K562 (cell line): ENCODE data around the gene DAGLB. TPM values are rescaled to one million over a fixed set of nuclear protein-coding genes. Genes with fewer than 3 reads are reported as not detected.

Source experiments
- ATAC-seq: fragments of 200-7000 bp; cut with Tn5 transposase; 3 replicates; pipeline ENCODE4 v1.9.1; 2020; ENCODE audit warnings: moderate library complexity
- BruUV-seq: library from RNA; stranded (reverse); fragments of 400-500 nt; replicated peaks from 2 replicates; lab custom pipeline; 2021; lab: Mats Ljungman, UMichigan
- CTCF ChIA-PET: fragments of 300-600 bp; formaldehyde crosslinking; extraction: SDS; loops from one replicate; lab custom pipeline; 2021; ENCODE audit warnings: low intra/inter-chr PET ratio; lab: Yijun Ruan, JAX
- POLR2A ChIA-PET: fragments of 300-600, 350-650 bp; sonication (Branson Sonifier 250); formaldehyde crosslinking; extraction: SDS; loops from one replicate; lab custom pipeline; 2021; ENCODE audit warnings: antibody characterized with exemption, inconsistent platforms; lab: Yijun Ruan, JAX
- DNase-seq, 4 experiments: peaks; one replicate each; pipeline versions ENCODE4 v3.0.0 to v3.0.0-alpha.2; 2011 to 2018; ENCODE audit warnings: low spot score in 3 of 4, mixed read lengths in 3 of 4; ENCODE audit errors: extremely low read depth in 1 of 4
- FAIRE-seq: peaks from 2 replicates; lab custom pipeline; 2011; peaks lifted over from hg19 to GRCh38; lab: Jason Lieb, UNC
- H2AFZ ChIP-seq: 2 replicates; pipeline ENCODE4 v1.6.0; 2011; ENCODE audit warnings: low read depth, low read length, control low read depth, inconsistent platforms
- H3K27ac ChIP-seq: fragments of 200-600 bp; 3 replicates; pipeline ENCODE4 v1.8.0; 2011; ENCODE audit warnings: low read depth, mild to moderate bottlenecking, control low read depth, inconsistent platforms, low read length, moderate library complexity, mixed read lengths; ENCODE audit errors: extremely low read depth
- H3K27me3 ChIP-seq, 2 experiments: fragments of 300-600 bp in 1 of 2; 2 replicates in 1 of 2; 3 replicates in 1 of 2; pipeline versions ENCODE4 v1.6.0 to v1.8.0; 2011; ENCODE audit warnings: inconsistent platforms in 2 of 2, low read length in 2 of 2, mild to moderate bottlenecking in 1 of 2, mixed read lengths in 1 of 2, moderate library complexity in 1 of 2; ENCODE audit not compliant: control insufficient read depth in 2 of 2, insufficient read depth in 2 of 2
- H3K36me3 ChIP-seq: fragments of 300-600 bp; 3 replicates; pipeline ENCODE4 v1.8.0; 2011; ENCODE audit warnings: mild to moderate bottlenecking, low read length, inconsistent platforms; ENCODE audit not compliant: control insufficient read depth, insufficient read depth
- H3K4me1 ChIP-seq, 2 experiments: fragments of 200-600 bp in 1 of 2; replicated peaks in 1 of 2; 2 replicates in 1 of 2; 3 replicates in 1 of 2; pipeline versions ENCODE4 v1.5.1 to v1.8.0; 2011; ENCODE audit warnings: inconsistent platforms in 2 of 2, low read length in 2 of 2, mild to moderate bottlenecking in 1 of 2, mixed read lengths in 1 of 2, moderate library complexity in 1 of 2; ENCODE audit not compliant: control insufficient read depth in 2 of 2, insufficient read depth in 2 of 2
- H3K4me2 ChIP-seq: 2 replicates; pipeline ENCODE4 v1.6.1; 2011; ENCODE audit warnings: low read length, control low read depth, inconsistent platforms, mixed read lengths; ENCODE audit not compliant: insufficient read depth
- H3K4me3 ChIP-seq: fragments of 200-600 bp; sonication (generic), shearing (Covaris generic); 2 replicates; pipeline ENCODE4 v1.5.1; 2016; ENCODE audit warnings: control low read depth, inconsistent platforms
- H3K79me2 ChIP-seq: fragments of 200-600 bp; 3 replicates; pipeline ENCODE4 v1.8.0; 2011; ENCODE audit warnings: low read length, inconsistent platforms; ENCODE audit not compliant: control insufficient read depth, insufficient read depth
- H3K9ac ChIP-seq, 2 experiments: 2 replicates each; pipeline versions ENCODE4 v1.6.0 to v1.6.1; 2011; ENCODE audit warnings: low read depth in 2 of 2, low read length in 2 of 2, control low read depth in 1 of 2, inconsistent platforms in 1 of 2, mild to moderate bottlenecking in 1 of 2, mixed read lengths in 1 of 2; ENCODE audit not compliant: insufficient read depth in 1 of 2
- H3K9me1 ChIP-seq: one replicate; pipeline ENCODE4 v1.6.0; 2011; ENCODE audit warnings: inconsistent platforms, mild to moderate bottlenecking, low read length, moderate library complexity; ENCODE audit not compliant: control insufficient read depth, insufficient read depth
- H3K9me3 ChIP-seq: replicated peaks from 2 replicates; pipeline ENCODE4 v1.5.1; 2011; ENCODE audit warnings: low read depth, low read length, inconsistent platforms; ENCODE audit not compliant: control insufficient read depth, insufficient read depth
- H4K20me1 ChIP-seq: replicated peaks from 2 replicates; pipeline ENCODE4 v1.6.1; 2011; ENCODE audit warnings: low read length, inconsistent platforms, mixed read lengths; ENCODE audit not compliant: control insufficient read depth, insufficient read depth
- CEBPB ChIP-seq: fragments of 450-650 bp; IDR thresholded peaks from 2 replicates; pipeline ENCODE4 v1.6.1; 2016; ENCODE audit warnings: missing genetic modification characterization, missing compliant biosample characterization
- CHD1 ChIP-seq: fragments of 200-600 bp; sonication (generic); IDR thresholded peaks from one replicate; pipeline ENCODE4 v1.6.1; 2012; ENCODE audit warnings: mild to moderate bottlenecking, moderate library complexity, low read length, inconsistent platforms
- ETS2 ChIP-seq: IDR thresholded peaks from 2 replicates; pipeline ENCODE4 v1.6.1; 2016; ENCODE audit warnings: borderline replicate concordance, missing genetic modification characterization, mild to moderate bottlenecking, moderate library complexity, missing compliant biosample characterization; ENCODE audit not compliant: poor library complexity, severe bottlenecking
- FOXA3 ChIP-seq, 2 experiments: fragments of 450-650 bp in 1 of 2; sonication (generic) in 1 of 2; formaldehyde crosslinking; IDR thresholded peaks in 1 of 2; conservative IDR thresholded peaks in 1 of 2; 2 replicates each; pipeline versions ENCODE4 v1.4.0 to v1.8.0; 2020 to 2022; ENCODE audit warnings: mild to moderate bottlenecking in 2 of 2, missing genetic modification reagents in 1 of 2
- HBP1 ChIP-seq: fragments of 450-650 bp; formaldehyde crosslinking; IDR thresholded peaks from 2 replicates; pipeline ENCODE4 v1.4.0; 2022; ENCODE audit warnings: missing genetic modification characterization
- HDAC8 ChIP-seq: fragments of 450-650 bp; IDR thresholded peaks from 2 replicates; pipeline ENCODE4 v1.6.1; 2016; ENCODE audit warnings: mild to moderate bottlenecking, missing genetic modification characterization, moderate library complexity, missing compliant biosample characterization
- KHSRP ChIP-seq: fragments of 450-650 bp; IDR thresholded peaks from 2 replicates; pipeline ENCODE4 v1.6.1; 2017
- KLF10 ChIP-seq: fragments of 250-450 bp; sonication (Bioruptor Pico); IDR thresholded peaks from 2 replicates; pipeline ENCODE4 v1.6.1; 2021; ENCODE audit warnings: matching md5 sums
- MTA2 ChIP-seq: fragments of 450-650 bp; IDR thresholded peaks from 2 replicates; pipeline ENCODE4 v1.6.1; 2016; ENCODE audit warnings: low read depth
- MTA3 ChIP-seq: fragments of 450-650 bp; formaldehyde crosslinking; IDR thresholded peaks from 2 replicates; pipeline ENCODE4 v1.6.1; 2017; ENCODE audit warnings: mild to moderate bottlenecking, borderline replicate concordance
- NCOA4 ChIP-seq: fragments of 450-650 bp; IDR thresholded peaks from 2 replicates; pipeline ENCODE4 v1.6.1; 2018; ENCODE audit warnings: mild to moderate bottlenecking; ENCODE audit not compliant: partially characterized antibody
- POLR2H ChIP-seq: IDR thresholded peaks from 2 replicates; pipeline ENCODE4 v1.6.1; 2016; ENCODE audit warnings: missing genetic modification characterization, low read depth, mild to moderate bottlenecking, control low read depth, missing compliant biosample characterization, moderate library complexity
- PPARD ChIP-seq: fragments of 250-450 bp; sonication (Bioruptor Pico); IDR thresholded peaks from 2 replicates; pipeline ENCODE4 v1.8.0; 2022; ENCODE audit warnings: inconsistent platforms, mild to moderate bottlenecking, moderate library complexity
- PURB ChIP-seq: sonication (generic); formaldehyde crosslinking; IDR thresholded peaks from 2 replicates; pipeline ENCODE4 v1.9.0; 2021; ENCODE audit warnings: low read depth, mild to moderate bottlenecking, missing genetic modification reagents
- SIRT6 ChIP-seq: IDR thresholded peaks from one replicate; pipeline ENCODE4 v1.6.1; 2012; ENCODE audit warnings: low read depth, mild to moderate bottlenecking, control low read depth, inconsistent platforms, low read length, moderate library complexity
- ZNF12 ChIP-seq: sonication (generic); formaldehyde crosslinking; IDR thresholded peaks from 2 replicates; pipeline ENCODE4 v1.4.0; 2020; ENCODE audit warnings: mild to moderate bottlenecking, missing genetic modification reagents
- ZNF3 ChIP-seq: fragments of 250-450 bp; sonication (Bioruptor Pico); IDR thresholded peaks from 2 replicates; pipeline ENCODE4 v1.5.0; 2021; ENCODE audit warnings: mild to moderate bottlenecking, moderate library complexity
- ZNF347 ChIP-seq: fragments of 450-650 bp; formaldehyde crosslinking; IDR thresholded peaks from 2 replicates; pipeline ENCODE4 v1.4.0; 2020; ENCODE audit warnings: low read depth, mild to moderate bottlenecking, moderate library complexity
- ZNF780A ChIP-seq: fragments of 250-450 bp; sonication (Bioruptor Pico); IDR thresholded peaks from 2 replicates; pipeline ENCODE4 v1.5.0; 2021; ENCODE audit warnings: mild to moderate bottlenecking
- WGBS: fragments of 100-300 bp; shearing (Covaris generic); methylation state at CpG from one replicate; pipeline ENCODE4 v1.1.6; 2016; ENCODE audit warnings: low coverage, mixed read lengths; ENCODE audit not compliant: insufficient coverage; ENCODE audit errors: missing lambda C conversion rate; 5-methylcytosine and 5-hydroxymethylcytosine counted together
- in situ Hi-C: fragments of 300-500 bp; cut with MboI; formaldehyde crosslinking; loops from 4 replicates; pipeline ENCODE4 v1.15.0; 2018; ENCODE audit warnings: inconsistent platforms, mixed read lengths
- intact Hi-C: fragments of 100-400 bp; cut with micrococcal nuclease; formaldehyde crosslinking; loops from 2 replicates; pipeline ENCODE4 v1.14.2; 2022
- polyA plus RNA-seq, 8 experiments: library from polyadenylated mRNA; depleted of rRNA in 4 of 8; stranded (reverse) in 5 of 8; unstranded in 3 of 8; fragments of >200 nt; fragmentation: Nextera tagmentation in 2 of 8; fragmentation: Illumina TruSeq in 1 of 8; extraction: Ambion mirVana in 2 of 8; extraction: Trizol in 1 of 8; gene quantifications; 2 replicates each; pipeline versions ENCODE4 v1.2.1 to v1.2.3, GENCODE V29; 2011 to 2014; ENCODE audit warnings: inconsistent platforms in 1 of 8, missing spikeins in 1 of 8
- total RNA-seq, 7 experiments: library from RNA; depleted of rRNA in 6 of 7; stranded (reverse); fragments of >200 nt in 6 of 7; fragmentation: Illumina TruSeq in 2 of 7; extraction: Trizol in 2 of 7; gene quantifications; 2 replicates each; pipeline versions ENCODE4 v1.2.1 to v1.2.3, GENCODE V29; 2011 to 2021; ENCODE audit warnings: low replicate concordance in 1 of 7

The DAGLB gene
- total and polyA plus RNA-seq, 9 of the 15 experiments (the other 6 are each of a cell fraction or from before 2014, with no cell fraction given): 0.92 to 16.4 (median 9.3) TPM

GRCh38 chr7:6433784-6434615 is 13.8 kb downstream of the DAGLB start:
- Histone ChIP-seq H3K79me2 (peaks cover 15% of the 10 kb centered on the region; the same call in 2 of the 3 replicates), H3K4me2 (no peak overlapping the region), H3K36me3 (peaks cover 32% of the 10 kb centered on the region; the same call in 2 of the 3 replicates), H2AFZ (no peak overlapping the region), H3K9me3 (no peaks in the 10 kb centered on the region), H3K4me1 (peaks cover 3 to 8% of the 10 kb centered on the region in 2 experiments; a peak in 2 of 5 replicates), H3K27ac (no peak overlapping the region), H4K20me1 (peaks cover 4% of the 10 kb centered on the region; the same call in 1 of the 2 replicates), H3K9me1 (peaks cover 3% of the 10 kb centered on the region), H3K9ac (no peak overlapping the region; a peak in 1 of 4 replicates), H3K4me3 (no peak overlapping the region), H3K27me3 (no peaks in the 10 kb centered on the region)
- in situ Hi-C loops: no loop called here
- no peak for TF ChIP-seq FOXA3 (CRISPR knock-in tag; conservative IDR thresholded peaks at IDR 0.05 in 1 of 2, IDR thresholded peaks at IDR 0.05 in 1 of 2)
- no peak for TF ChIP-seq CHD1
- no peak for TF ChIP-seq MTA2
- no peak for TF ChIP-seq PURB (CRISPR knock-in tag)
- no peak for TF ChIP-seq KHSRP
- no peak for TF ChIP-seq POLR2H
- no peak for TF ChIP-seq KLF10 (CRISPR knock-in tag)
- TF ChIP-seq HBP1 (CRISPR knock-in tag): no peak
- TF ChIP-seq HDAC8: no peak
- TF ChIP-seq ZNF12 (CRISPR knock-in tag): no peak
- no peak for TF ChIP-seq MTA3
- TF ChIP-seq CEBPB (tag): no peak
- no peak for TF ChIP-seq ZNF347 (CRISPR knock-in tag)
- TF ChIP-seq ETS2 (tag): no peak
- no peak for TF ChIP-seq ZNF3
- no peak for TF ChIP-seq ZNF780A
- no peak for TF ChIP-seq SIRT6
- no peak for TF ChIP-seq PPARD (CRISPR knock-in tag)
- no peak for TF ChIP-seq NCOA4
- intact Hi-C loops: loop anchor here (10.0 kb wide), 2 partner anchors 439 to 579 kb away; no protein-coding TSS in a partner anchor
- 94% methylated on average over 13 of the region's 17 CpGs for WGBS
- no TSS peak for BruUV-seq
- FAIRE-seq (no peak), DNase-seq (peak in 1 of 4 experiments; percentile 3), ATAC-seq (no peak)
- ChIA-PET CTCF (interaction anchor here (2.1 kb wide), 1 partner anchor 437 kb away, joined by 13 read pairs; no protein-coding TSS in a partner anchor), POLR2A (interaction anchor here (1.2 kb wide), 1 partner anchor 17 kb away, joined by 4 read pairs; no protein-coding TSS in a partner anchor)
